Stimulated activated effector memory CD8-positive, alpha-beta T cell treated with anti-CD3 and anti-CD28 coated beads, Interleukin-12 subunit alpha, Interleukin-12 subunit beta, amount 100 ng/mL, for 72 hours (primary cell): ENCODE measurements around the gene HYOU1.

ENCODE experiments used
- ATAC-seq: fragments of 150-1000 bp; cut with Tn5 transposase; 2 replicates; pipeline ENCODE4 v1.10.0; 2021
- DNase-seq, 2 donors: peaks; one replicate each; pipeline ENCODE4 v3.0.0; 2021 to 2022; ENCODE audit warnings: low spot score in 2 of 2
- H3K27ac Mint-ChIP-seq: one replicate; pipeline ENCODE4 v1.8.0; 2022; ENCODE audit warnings: mild to moderate bottlenecking, mixed read lengths
- H3K36me3 Mint-ChIP-seq: one replicate; pipeline ENCODE4 v1.8.0; 2022; ENCODE audit warnings: mild to moderate bottlenecking, mixed read lengths
- H3K4me1 Mint-ChIP-seq: one replicate; pipeline ENCODE4 v1.8.0; 2022; ENCODE audit warnings: mixed read lengths
- H3K4me3 Mint-ChIP-seq: one replicate; pipeline ENCODE4 v1.8.0; 2022; ENCODE audit warnings: mild to moderate bottlenecking, mixed read lengths
- H3K9me3 Mint-ChIP-seq: one replicate; pipeline ENCODE4 v1.8.0; 2022; ENCODE audit warnings: mixed read lengths

Gene HYOU1

DNA sequence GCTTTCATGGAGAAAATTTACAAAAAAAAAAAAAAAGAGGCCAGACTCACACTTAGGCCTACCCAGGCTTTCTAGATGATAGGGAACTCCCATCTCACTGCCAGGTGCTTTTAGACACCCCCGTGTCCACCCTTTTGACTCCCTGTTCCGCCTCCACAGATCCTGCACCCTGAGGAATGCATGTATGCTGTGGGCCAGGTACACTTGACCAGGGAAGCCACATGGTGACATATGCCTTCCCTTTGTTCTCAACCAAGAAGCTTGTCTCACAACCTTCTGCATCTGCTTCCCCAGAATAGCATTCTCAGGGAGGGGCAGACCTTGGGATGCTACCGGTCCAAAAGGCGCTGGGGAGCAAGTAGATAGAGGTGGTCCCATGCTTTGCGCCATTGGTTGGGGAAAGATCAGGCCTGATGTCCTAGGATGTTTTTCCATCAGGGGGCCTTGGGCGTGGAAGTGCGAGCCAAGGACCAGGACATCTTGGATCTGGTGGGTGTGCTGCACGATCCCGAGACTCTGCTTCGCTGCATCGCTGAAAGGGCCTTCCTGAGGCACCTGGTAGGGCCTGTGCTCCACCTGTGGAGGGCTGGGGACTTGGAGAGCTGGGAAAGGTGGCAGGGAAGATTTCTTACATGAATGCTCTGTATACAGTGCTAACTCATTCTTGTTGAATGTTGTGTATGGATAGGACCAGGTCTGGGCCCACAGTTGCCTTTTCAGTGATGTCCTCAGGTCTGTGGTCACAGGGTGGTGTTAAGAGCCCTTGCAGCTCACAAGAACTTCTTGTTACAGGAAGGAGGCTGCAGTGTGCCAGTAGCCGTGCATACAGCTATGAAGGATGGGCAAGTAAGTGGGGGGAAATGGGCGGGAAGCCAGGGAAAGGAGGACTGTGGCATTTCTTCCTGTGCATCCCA lies 35.2 kb upstream of the HYOU1 start:
- Mint-ChIP-seq H3K27ac (no peak overlapping the region), H3K4me1 (peaks cover 38% of the 10 kb centered on the region), H3K4me3 (peak overlapping the region; percentile 87), H3K9me3 (no peaks in the 10 kb centered on the region), H3K36me3 (peaks cover 65% of the 10 kb centered on the region)
- no peak for DNase-seq
- no peak for ATAC-seq

DNA sequence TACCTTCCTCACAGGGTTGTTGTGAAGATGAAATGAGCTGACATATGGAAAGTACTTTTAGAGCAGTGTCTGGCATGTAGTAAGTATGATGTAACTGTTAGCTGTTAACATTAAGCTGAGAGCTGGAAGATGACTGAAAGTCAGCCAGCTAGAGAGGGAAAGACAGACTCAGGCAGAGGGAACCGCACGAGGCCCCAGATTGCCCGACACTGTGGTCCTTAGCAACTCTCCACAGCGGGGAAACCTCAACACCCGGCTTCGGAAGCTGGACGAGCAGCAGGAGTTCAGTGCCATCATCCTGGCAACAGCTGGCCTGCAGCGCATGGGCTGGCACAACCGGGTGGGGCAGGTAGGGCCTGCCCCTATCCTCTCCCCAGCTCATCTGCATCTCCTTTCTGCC lies 34.2 kb upstream of the HYOU1 start:
- Mint-ChIP-seq H3K4me3 (no peak overlapping the region), H3K4me1 (peaks cover 33% of the 10 kb centered on the region), H3K36me3 (peaks cover 54% of the 10 kb centered on the region), H3K27ac (no peak overlapping the region), H3K9me3 (no peaks in the 10 kb centered on the region)
- ATAC-seq (no peak), DNase-seq (no peak)

GRCh38 chr11:119089319-119089718 lies 32.3 kb upstream of the HYOU1 start:
- peaks cover 21% of the 10 kb centered on the region for H3K4me1 Mint-ChIP-seq
- peak overlapping the region; percentile 5 for H3K27ac Mint-ChIP-seq
- H3K36me3 Mint-ChIP-seq = peaks cover 47% of the 10 kb centered on the region
- no peaks in the 10 kb centered on the region for H3K9me3 Mint-ChIP-seq
- ATAC-seq = no peak
- H3K4me3 Mint-ChIP-seq = no peak overlapping the region
- no peak for DNase-seq

DNA sequence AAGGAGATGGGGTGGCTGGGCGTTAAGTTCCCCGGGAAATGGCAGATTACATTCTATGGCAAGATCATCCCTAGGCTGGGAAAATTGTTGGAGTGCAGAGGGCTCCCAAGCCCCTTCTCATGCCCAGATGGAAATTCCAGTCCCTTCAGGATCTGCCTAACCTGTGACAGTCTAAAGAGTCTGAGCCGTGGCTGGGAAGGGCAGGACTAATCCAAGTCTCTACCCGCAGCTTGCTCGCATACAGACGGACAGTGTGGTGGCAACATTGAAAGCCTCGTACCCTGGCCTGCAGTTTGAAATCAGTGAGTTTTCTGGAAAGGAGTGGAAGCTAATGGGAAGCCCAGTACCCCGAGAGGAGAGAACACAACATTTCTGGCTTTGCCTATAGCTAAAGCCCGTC lies 31.4 kb upstream of the HYOU1 start:
- peak overlapping the region; percentile 50 for H3K27ac Mint-ChIP-seq
- peaks cover 15% of the 10 kb centered on the region for H3K4me1 Mint-ChIP-seq
- ATAC-seq (no peak), DNase-seq (no peak)
- H3K9me3 Mint-ChIP-seq = no peaks in the 10 kb centered on the region
- H3K36me3 Mint-ChIP-seq = peaks cover 44% of the 10 kb centered on the region
- H3K4me3 Mint-ChIP-seq = no peak overlapping the region

GRCh38 chr11:119087747-119088241 lies 30.8 kb upstream of the HYOU1 start:
- H3K36me3 Mint-ChIP-seq = peaks cover 38% of the 10 kb centered on the region
- no peak for ATAC-seq
- H3K9me3 Mint-ChIP-seq = no peaks in the 10 kb centered on the region
- H3K4me3 Mint-ChIP-seq = no peak overlapping the region
- H3K4me1 Mint-ChIP-seq = peaks cover 8% of the 10 kb centered on the region
- peak overlapping the region; percentile 50 for H3K27ac Mint-ChIP-seq
- no peak for DNase-seq

- no peak for DNase-seq
- peaks cover 2% of the 10 kb centered on the region for H3K4me1 Mint-ChIP-seq
- H3K9me3 Mint-ChIP-seq = no peaks in the 10 kb centered on the region
- peaks cover 36% of the 10 kb centered on the region for H3K36me3 Mint-ChIP-seq
- no peak for ATAC-seq
- H3K4me3 Mint-ChIP-seq = no peak overlapping the region
- no peak overlapping the region for H3K27ac Mint-ChIP-seq
Observed at GRCh38 chr11:119087123-119087522, 30.1 kb upstream of the HYOU1 start.

DNA sequence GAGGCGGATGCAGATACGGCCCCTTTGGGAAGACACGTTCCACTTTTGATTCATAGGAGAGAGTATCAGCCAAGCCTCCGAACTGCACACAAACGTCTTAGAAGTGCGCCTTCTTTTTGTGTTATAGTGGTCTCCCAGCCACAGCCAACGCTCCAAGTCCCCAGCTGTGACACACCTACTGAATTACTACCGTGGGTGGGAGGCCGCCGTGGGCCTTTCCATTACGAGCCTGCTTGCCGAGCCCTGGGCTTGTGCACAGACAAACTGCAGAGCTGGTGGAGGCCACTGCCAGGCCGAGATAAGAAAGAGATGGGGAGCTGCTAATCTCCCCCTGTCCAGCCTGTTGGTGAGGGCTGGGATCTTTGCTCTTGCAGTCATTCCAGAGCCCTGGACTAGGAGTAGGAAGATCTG lies 28.4 kb upstream of the HYOU1 start:
- DNase-seq = no peak
- H3K4me3 Mint-ChIP-seq = peak overlapping the region; percentile 89

GRCh38 chr11:119084663-119085436 lies 27.8 kb upstream of the HYOU1 start, which contains the start of gene HMBS:
Gene HMBS, plus strand, starts transcription at chr11:119084881. Its CDS starts 153 bp downstream, at chr11:119085034.
- Mint-ChIP-seq H3K27ac (peak within 1 kb of the TSS; percentile 92), H3K4me1 (no peaks in the 10 kb centered on the region), H3K4me3 (peak within 1 kb of the TSS; percentile 89), H3K36me3 (peaks cover 46% of the 10 kb centered on the region), H3K9me3 (no peaks in the 10 kb centered on the region)
- peak; percentile 86 to 96 for DNase-seq
- peak; percentile 96 for ATAC-seq

More for the DNA sequence above, 28.4 kb upstream of the HYOU1 start:
- no peaks in the 10 kb centered on the region for H3K9me3 Mint-ChIP-seq
- H3K4me1 Mint-ChIP-seq = no peaks in the 10 kb centered on the region
- H3K27ac Mint-ChIP-seq = peak overlapping the region; percentile 92
- peaks cover 46% of the 10 kb centered on the region for H3K36me3 Mint-ChIP-seq
- ATAC-seq = peak; percentile 41

GRCh38 chr11:119081682-119082260 lies 24.8 kb upstream of the HYOU1 start:
- ATAC-seq (no peak), DNase-seq (no peak)
- Mint-ChIP-seq H3K36me3 (peaks cover 76% of the 10 kb centered on the region), H3K4me3 (no peak overlapping the region), H3K4me1 (no peaks in the 10 kb centered on the region), H3K9me3 (no peaks in the 10 kb centered on the region), H3K27ac (peak overlapping the region; percentile 77)

DNA sequence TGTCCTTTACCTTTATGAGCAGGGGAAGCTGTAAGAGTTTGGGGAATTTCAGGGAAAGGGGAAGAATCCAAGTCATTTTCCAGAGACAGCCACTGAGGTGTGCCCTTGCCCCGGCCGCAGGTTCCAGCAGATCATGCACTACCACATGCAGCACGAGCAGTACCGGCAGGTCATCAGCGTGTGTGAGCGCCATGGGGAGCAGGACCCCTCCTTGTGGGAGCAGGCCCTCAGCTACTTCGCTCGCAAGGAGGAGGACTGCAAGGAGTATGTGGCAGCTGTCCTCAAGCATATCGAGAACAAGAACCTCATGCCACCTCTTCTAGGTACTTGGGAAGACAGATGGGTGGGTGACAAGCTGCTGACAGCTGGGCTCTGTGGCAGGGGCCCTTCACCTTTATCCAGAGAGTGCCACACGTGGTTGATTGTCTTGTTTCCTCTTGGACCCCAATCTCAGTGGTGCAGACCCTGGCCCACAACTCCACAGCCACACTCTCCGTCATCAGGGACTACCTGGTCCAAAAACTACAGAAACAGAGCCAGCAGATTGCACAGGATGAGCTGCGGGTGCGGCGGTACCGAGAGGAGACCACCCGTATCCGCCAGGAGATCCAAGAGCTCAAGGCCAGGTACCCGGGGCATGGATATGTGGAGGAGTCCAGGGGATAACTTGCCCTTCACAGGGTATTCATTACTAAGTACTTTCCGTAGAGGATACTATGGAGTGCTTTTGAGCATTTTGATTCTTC lies 21.8 kb upstream of the HYOU1 start:
- DNase-seq = no peak
- Mint-ChIP-seq H3K4me3 (no peak overlapping the region), H3K9me3 (no peaks in the 10 kb centered on the region), H3K36me3 (peaks cover 92% of the 10 kb centered on the region), H3K27ac (no peak overlapping the region), H3K4me1 (no peaks in the 10 kb centered on the region)
- ATAC-seq = no peak

GRCh38 chr11:119077839-119078238 lies 20.8 kb upstream of the HYOU1 start:
- peaks cover 3% of the 10 kb centered on the region for H3K4me1 Mint-ChIP-seq
- H3K36me3 Mint-ChIP-seq = peaks cover 98% of the 10 kb centered on the region
- ATAC-seq (no peak), DNase-seq (no peak)
- H3K27ac Mint-ChIP-seq = no peak overlapping the region
- no peaks in the 10 kb centered on the region for H3K9me3 Mint-ChIP-seq
- no peak overlapping the region for H3K4me3 Mint-ChIP-seq

GRCh38 chr11:119067371-119068222 lies 10.6 kb upstream of the HYOU1 start, which contains the start of gene VPS11:
Gene VPS11, plus strand, starts transcription at chr11:119067818. Its CDS starts 6 bp downstream, at chr11:119067824.
- H3K4me1 Mint-ChIP-seq = peaks cover 29% of the 10 kb centered on the region
- peak; percentile 91 to 98 for DNase-seq

DNA sequence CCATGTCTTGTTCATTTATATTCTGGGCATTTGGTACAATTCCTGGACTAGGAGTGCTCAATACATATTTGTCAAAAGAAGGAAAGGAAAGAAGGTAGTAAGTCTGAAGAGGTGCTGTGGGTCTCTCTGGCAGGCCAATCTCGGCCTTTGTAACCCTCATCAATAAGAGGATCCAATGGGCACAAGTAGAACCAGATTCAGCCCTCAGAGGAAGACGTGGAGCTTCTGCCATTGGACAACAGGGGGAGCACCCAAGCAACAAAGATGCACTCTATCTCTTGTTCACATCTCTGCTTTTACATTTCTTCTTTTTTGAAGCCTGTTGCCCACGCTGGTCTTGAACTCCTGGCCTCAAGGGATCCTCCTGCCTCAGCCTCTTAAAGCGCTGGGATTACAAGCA lies 8.4 kb upstream of the HYOU1 start:
- peaks cover 29% of the 10 kb centered on the region for H3K4me1 Mint-ChIP-seq
- H3K4me3 Mint-ChIP-seq = peak overlapping the region; percentile 90

More at GRCh38 chr11:119067371-119068222, 10.6 kb upstream of the HYOU1 start, which contains the start of gene VPS11:
- Mint-ChIP-seq H3K4me3 (peak within 1 kb of the TSS; percentile 90), H3K27ac (peak within 1 kb of the TSS; percentile 95), H3K9me3 (no peaks in the 10 kb centered on the region), H3K36me3 (peaks cover 50% of the 10 kb centered on the region)
- ATAC-seq = peak; percentile 100

DNA sequence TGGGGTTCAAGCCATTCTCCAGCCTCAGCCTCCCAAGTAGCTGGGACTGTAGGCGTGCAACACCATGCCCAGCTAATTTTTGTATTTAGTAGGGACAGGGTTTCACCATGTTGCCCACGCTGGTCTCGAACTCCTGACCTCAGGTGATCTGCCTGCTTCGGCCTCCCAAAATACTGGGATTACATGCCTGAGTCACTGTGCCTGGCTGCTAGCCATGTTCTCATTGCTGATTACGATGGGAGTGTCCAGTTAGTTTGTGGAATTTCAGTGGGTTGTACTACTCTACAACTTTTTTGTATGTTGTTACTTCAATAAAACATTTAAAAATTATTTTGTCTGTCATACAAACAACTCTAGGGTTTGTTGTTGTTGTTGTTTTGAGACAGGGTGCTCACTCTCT lies 5.8 kb upstream of the HYOU1 start:
- H3K4me1 Mint-ChIP-seq = peaks cover 32% of the 10 kb centered on the region
- ATAC-seq (no peak), DNase-seq (no peak)
- peaks cover 15% of the 10 kb centered on the region for H3K36me3 Mint-ChIP-seq
- no peaks in the 10 kb centered on the region for H3K9me3 Mint-ChIP-seq
- no peak overlapping the region for H3K4me3 Mint-ChIP-seq
- H3K27ac Mint-ChIP-seq = no peak overlapping the region

More for the DNA sequence above, 8.4 kb upstream of the HYOU1 start:
- DNase-seq (no peak), ATAC-seq (peak; percentile 43)
- no peaks in the 10 kb centered on the region for H3K9me3 Mint-ChIP-seq
- H3K36me3 Mint-ChIP-seq = peaks cover 28% of the 10 kb centered on the region
- peak overlapping the region; percentile 7 for H3K27ac Mint-ChIP-seq
